Heart left ventricle (tissue), 16 donors: ENCODE data around the gene INHBE. TPM values are rescaled to one million over a fixed set of nuclear protein-coding genes. Genes with fewer than 3 reads are reported as not detected.
A peak's percentile ranks its signal among the peaks of the same experiment; 100 is the strongest.

Source experiments
- ATAC-seq, 4 donors: fragments of 200-7000 bp; cut with Tn5 transposase; one replicate each; pipeline ENCODE4 v1.9.1; 2020 to 2022; ENCODE audit warnings: moderate library complexity in 4 of 4, mild to moderate bottlenecking in 3 of 4, moderate number of reproducible peaks in 1 of 4
- DNase-seq, 5 donors: peaks; one replicate each; pipeline ENCODE4 v3.0.0-alpha.2; 2020
- H3K27ac ChIP-seq, 12 donors: fragments of 200-600 bp; sonication (generic) in 4 of 12; one replicate each; pipeline versions ENCODE4 v1.5.0 to v1.8.0; 2016 to 2022; ENCODE audit warnings: mild to moderate bottlenecking in 2 of 12
- H3K27me3 ChIP-seq, 9 donors: fragments of 200-600 bp; sonication (generic) in 2 of 9; one replicate each; pipeline versions ENCODE4 v1.5.1 to v1.8.0; 2016 to 2022; ENCODE audit warnings: mild to moderate bottlenecking in 3 of 9
- H3K36me3 ChIP-seq, 9 donors: fragments of 200-600 bp; sonication (generic) in 2 of 9; one replicate each; pipeline versions ENCODE4 v1.5.0 to v1.8.0; 2018 to 2022; ENCODE audit warnings: mild to moderate bottlenecking in 2 of 9
- H3K4me1 ChIP-seq, 12 donors: fragments of 200-600 bp; sonication (generic) in 4 of 12; one replicate each; pipeline versions ENCODE4 v1.5.0 to v1.8.0; 2016 to 2022; ENCODE audit warnings: mild to moderate bottlenecking in 3 of 12
- H3K4me3 ChIP-seq, 12 donors: fragments of 200-600 bp; sonication (generic) in 4 of 12; one replicate each; pipeline versions ENCODE4 v1.5.0 to v1.8.0; 2017 to 2022; ENCODE audit warnings: mild to moderate bottlenecking in 9 of 12, moderate library complexity in 4 of 12
- H3K9me3 ChIP-seq, 12 donors: fragments of 200-600 bp; sonication (generic) in 4 of 12; one replicate each; pipeline versions ENCODE4 v1.5.0 to v1.8.0; 2016 to 2022; ENCODE audit warnings: mild to moderate bottlenecking in 1 of 12
- POLR2A ChIP-seq, 2 donors: fragments of 450-650 bp; IDR thresholded peaks; one replicate each; pipeline ENCODE4 v1.6.1; 2017; ENCODE audit warnings: antibody characterized with exemption in 2 of 2, mild to moderate bottlenecking in 2 of 2, moderate library complexity in 2 of 2
- WGBS, 4 donors: extraction: QIAGEN DNeasy Blood & Tissue Kit in 2 of 4; methylation state at CpG; one replicate each; pipeline versions ENCODE4 v1.1.5 to v1.1.7; 2013 to 2018; 5-methylcytosine and 5-hydroxymethylcytosine counted together
- intact Hi-C, 10 donors: fragments of 100-400 bp; cut with DNase I; formaldehyde crosslinking; loops; one replicate each; pipeline versions ENCODE4 v1.11.1 to v1.14.2; 2022
- polyA plus RNA-seq, 2 donors: library from polyadenylated mRNA; stranded (reverse); fragments of 200-250 nt; gene quantifications; one replicate each; pipeline ENCODE4 v1.2.3, GENCODE V29; 2013
- total RNA-seq, 9 donors: library from RNA; depleted of rRNA in 2 of 9; stranded (reverse); fragments of >200 nt in 2 of 9; fragmentation: NEBNext Ultra II Directional in 3 of 9; extraction: Animal tissue kit (Norgen Biotek cat#: 25700) in 3 of 9; gene quantifications; one replicate each; pipeline versions ENCODE4 v1.1.0 to v1.2.4, GENCODE V29; 2016 to 2023
- TF ChIP-seq, protein P1 (sequence below), 12 donors: fragments of 200-600 bp; sonication (generic) in 4 of 12; IDR thresholded peaks; one replicate each; pipeline versions ENCODE4 v1.5.0 to v1.8.0; 2018 to 2022; ENCODE audit warnings: antibody characterized with exemption in 12 of 12, mild to moderate bottlenecking in 5 of 12
- donor health status: ischemic (EF 13 %, LVEDD 7.1; RV severe dilation, severe dysfunction).
- donor health status: healthy with polysubstance abuse.
- donor health status: DM: no; HTN: yes; CAD: no.
- donor health status: DM: no; HTN: no; CAD: no.
- donor health status: ischemic (EF 25% LVEDD 6.9; RV normal size, moderate dysfunction).
- donor health status: ischemic (EF 25% LVEDD 5.7; RV mildly dilated, moderate dysfunction).
- donor health status: healthy.
- donor health status: DM: yes; HTN: yes; CAD: no.
- donor health status: ischemic (EF 35%, LVEDD 5.7; RV mildly dilated, moderate dysfunction).
- donor health status: nonischemic (EF 11% LVEDD 7.7; RV severe dilation, severe dysfunction).
- donor health status: DM: yes; HTN: yes; CAD: no.
- donor health status: PGD.
- donor health status: ischemic (EF 29% LVEDD 5.4; RV normal size, mild dysfunction).
- donor health status: nonischemic (EF 23%, LVEDD 6.1; RV moderate dilation, normal function).

The INHBE gene
- total and polyA plus RNA-seq, 11 donors = 0.03 to 0.64 TPM; not detected in 9

DNA sequence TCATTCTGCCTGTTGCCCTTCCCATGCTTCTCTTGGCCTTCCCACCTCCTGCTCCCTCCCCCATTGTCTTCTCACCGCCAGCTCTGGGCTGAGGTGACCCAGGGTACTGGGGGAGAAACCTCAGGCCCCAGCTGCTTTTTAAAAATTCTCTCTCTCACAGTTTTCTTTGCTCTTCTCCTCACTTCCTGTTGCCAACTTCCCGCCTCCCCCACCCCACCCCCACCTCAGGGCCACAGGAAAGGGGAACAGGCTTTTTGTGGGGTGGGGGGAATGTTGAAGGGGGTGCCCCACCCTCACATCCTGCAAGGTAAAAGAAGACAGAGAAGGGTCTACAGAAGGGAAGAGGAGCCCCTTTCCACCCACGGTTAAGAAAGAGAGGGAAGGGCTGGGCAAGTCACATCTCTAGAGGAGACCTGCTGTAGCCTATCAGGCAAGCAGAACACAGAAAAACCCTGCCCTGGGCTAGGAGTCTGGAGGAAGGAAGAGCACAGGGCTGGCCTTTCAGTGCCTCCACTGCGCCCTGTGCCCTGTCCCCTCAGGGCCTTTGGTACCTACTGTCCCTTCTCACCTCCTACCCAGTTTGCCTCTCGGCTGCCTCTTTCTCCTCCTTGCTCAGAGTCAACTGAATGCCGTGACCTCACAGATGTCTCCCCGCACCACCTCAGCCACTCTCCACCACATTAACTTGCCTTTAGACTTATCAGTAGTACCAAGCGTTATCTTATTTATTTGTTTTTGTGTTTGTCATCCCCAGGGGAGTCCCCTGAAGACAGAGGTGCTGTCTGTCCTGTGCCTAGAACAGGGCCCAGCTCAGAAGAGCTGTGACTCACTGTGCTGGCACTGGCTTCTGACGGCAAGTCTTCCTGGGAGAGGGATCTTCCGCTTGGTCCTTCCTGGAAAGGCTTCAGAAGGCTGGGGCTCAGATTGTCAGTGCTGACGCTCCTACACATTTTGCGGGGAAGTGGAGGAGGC is 22.9 kb downstream of the INHBE start:
- ATAC-seq = peak in 3 of 4 donors; percentile 35 to 46 (median 42)
- WGBS, 4 donors = 66 to 71% (median 68%) methylated on average over 12 of the region's 12 CpGs
- peak in 1 of 5 donors; percentile 31 for DNase-seq
- peaks cover 14 to 57% (median 32%) of the 10 kb centered on the region in 9 donors for H3K27me3 ChIP-seq
- TF ChIP-seq, protein P1, sequence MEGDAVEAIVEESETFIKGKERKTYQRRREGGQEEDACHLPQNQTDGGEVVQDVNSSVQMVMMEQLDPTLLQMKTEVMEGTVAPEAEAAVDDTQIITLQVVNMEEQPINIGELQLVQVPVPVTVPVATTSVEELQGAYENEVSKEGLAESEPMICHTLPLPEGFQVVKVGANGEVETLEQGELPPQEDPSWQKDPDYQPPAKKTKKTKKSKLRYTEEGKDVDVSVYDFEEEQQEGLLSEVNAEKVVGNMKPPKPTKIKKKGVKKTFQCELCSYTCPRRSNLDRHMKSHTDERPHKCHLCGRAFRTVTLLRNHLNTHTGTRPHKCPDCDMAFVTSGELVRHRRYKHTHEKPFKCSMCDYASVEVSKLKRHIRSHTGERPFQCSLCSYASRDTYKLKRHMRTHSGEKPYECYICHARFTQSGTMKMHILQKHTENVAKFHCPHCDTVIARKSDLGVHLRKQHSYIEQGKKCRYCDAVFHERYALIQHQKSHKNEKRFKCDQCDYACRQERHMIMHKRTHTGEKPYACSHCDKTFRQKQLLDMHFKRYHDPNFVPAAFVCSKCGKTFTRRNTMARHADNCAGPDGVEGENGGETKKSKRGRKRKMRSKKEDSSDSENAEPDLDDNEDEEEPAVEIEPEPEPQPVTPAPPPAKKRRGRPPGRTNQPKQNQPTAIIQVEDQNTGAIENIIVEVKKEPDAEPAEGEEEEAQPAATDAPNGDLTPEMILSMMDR (IDR thresholded peaks at IDR 0.05) = no peak
- TF ChIP-seq POLR2A (IDR thresholded peaks at IDR 0.05) = no peak
- intact Hi-C loops = no loop called here
- H3K27ac ChIP-seq = peak overlapping the region in 11 of 12 donors; percentile 7 to 94 (median 35)
- H3K4me1 ChIP-seq = peaks cover 0 to 57% (median 15%) of the 10 kb centered on the region in 12 donors
- H3K4me3 ChIP-seq = peak overlapping the region in 10 of 12 donors; percentile 8 to 68 (median 40)
- H3K9me3 ChIP-seq = no peaks in the 10 kb centered on the region
- H3K36me3 ChIP-seq = peaks cover 0 to 23% (median 0%) of the 10 kb centered on the region in 9 donors

DNA sequence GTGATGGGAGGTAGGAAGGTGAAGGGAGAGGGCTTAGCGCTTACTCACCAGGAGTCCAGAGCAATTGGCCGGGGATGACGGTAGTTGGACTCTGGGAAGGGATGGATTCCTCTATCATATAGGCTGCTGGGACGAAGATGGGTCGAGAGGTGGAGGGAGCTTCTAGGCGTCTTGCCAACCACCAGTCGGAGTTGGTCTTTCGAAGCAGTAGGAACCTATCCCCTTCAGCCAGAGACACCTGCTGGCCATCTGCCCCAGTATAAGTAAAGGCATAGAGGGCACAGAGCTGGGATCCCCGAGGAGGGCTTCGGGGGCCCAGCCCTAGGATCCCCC is 23.9 kb downstream of the INHBE start:
- H3K9me3 ChIP-seq = no peaks in the 10 kb centered on the region
- H3K27me3 ChIP-seq = peaks cover 14 to 46% (median 24%) of the 10 kb centered on the region in 9 donors
- H3K4me1 ChIP-seq = peaks cover 0 to 56% (median 15%) of the 10 kb centered on the region in 12 donors
- DNase-seq (no peak), ATAC-seq (no peak)
- peak overlapping the region in 5 of 12 donors; percentile 4 to 94 (median 59) for H3K27ac ChIP-seq
- no peak for TF ChIP-seq POLR2A (IDR thresholded peaks at IDR 0.05)
- TF ChIP-seq, protein P1 (IDR thresholded peaks at IDR 0.05) = no peak
- intact Hi-C loops = no loop called here
- H3K4me3 ChIP-seq = peak overlapping the region in 2 of 12 donors; percentile 50 to 68
- peaks cover 0 to 13% (median 0%) of the 10 kb centered on the region in 9 donors for H3K36me3 ChIP-seq
- 82 to 92% (median 85%) methylated on average over 9 to 10 of the region's 10 CpGs for WGBS, 4 donors

DNA sequence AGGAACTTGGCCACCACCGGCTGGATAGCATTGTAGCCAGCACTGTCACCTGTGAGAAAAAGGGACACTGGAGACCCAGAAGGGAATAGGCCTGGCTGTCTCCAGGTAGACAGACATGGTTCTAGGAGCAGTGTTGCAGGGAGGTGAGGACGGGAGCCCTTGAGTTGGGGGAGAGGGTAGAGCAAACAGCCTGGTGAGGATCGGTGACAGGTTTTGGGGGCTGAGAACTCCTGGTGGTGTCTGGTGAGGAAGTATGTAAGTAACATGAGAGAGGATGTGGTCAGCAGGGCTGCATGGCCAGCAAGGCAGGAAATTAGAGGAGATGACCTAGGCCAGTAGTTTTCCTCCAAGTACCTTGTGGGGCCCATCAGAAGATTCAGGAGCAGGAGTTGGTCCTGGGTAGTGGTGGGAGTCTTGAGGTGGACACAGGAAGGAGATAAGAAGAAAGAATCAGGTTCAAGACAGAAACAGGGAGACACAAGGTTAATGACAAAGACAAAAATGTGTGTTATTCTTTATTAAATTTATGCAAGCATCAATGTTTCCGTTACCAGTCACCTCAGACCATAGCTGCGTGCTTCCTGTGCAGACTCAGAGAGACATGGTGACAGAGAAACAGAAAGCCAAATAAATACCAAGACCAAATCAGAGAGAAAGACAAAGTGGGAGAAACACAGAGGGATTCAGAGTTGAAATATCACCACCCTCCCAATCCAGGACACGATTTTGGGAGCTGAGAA is 24.4 kb downstream of the INHBE start, which contains the start of gene ARHGAP9:
TSS of gene ARHGAP9 (minus strand) at position 491 of the 740 bp plus-strand sequence. CDS start at position 31, 460 bp downstream.
- DNase-seq (no peak), ATAC-seq (peak in 1 of 4 donors; percentile 31)
- Histone ChIP-seq H3K9me3 (no peaks in the 10 kb centered on the region), H3K4me1 (peaks cover 0 to 50% (median 15%) of the 10 kb centered on the region in 12 donors), H3K4me3 (peak within 1 kb of the TSS in 2 of 12 donors; percentile 50 to 68), H3K36me3 (peaks cover 0 to 8% (median 0%) of the 10 kb centered on the region in 9 donors), H3K27ac (peak within 1 kb of the TSS in 5 of 12 donors; percentile 4 to 94 (median 62)), H3K27me3 (peaks cover 12 to 41% (median 22%) of the 10 kb centered on the region in 9 donors)
- intact Hi-C loops = no loop called here
- no peak for TF ChIP-seq POLR2A (IDR thresholded peaks at IDR 0.05)
- TF ChIP-seq, protein P1 (IDR thresholded peaks at IDR 0.05) = no peak
- WGBS, 4 donors = 69 to 79% (median 75%) methylated on average over 6 of the region's 6 CpGs
